Measurements from ENCODE around the gene DNAJC30.

- no peak for TF ChIP-seq CTCF (IDR thresholded peaks at IDR 0.05; ENCODE audit: poor library complexity, severe bottlenecking)
- TF ChIP-seq EZH2 (IDR thresholded peaks at IDR 0.05; ENCODE audit: borderline replicate concordance, insufficient read depth, low read length, poor library complexity, severe bottlenecking), result no peak
- TF ChIP-seq EP300 (conservative IDR thresholded peaks at IDR 0.05; ENCODE audit: poor library complexity, severe bottlenecking), result no peak
- TF ChIP-seq RAD21 (conservative IDR thresholded peaks at IDR 0.05), result no peak
- TF ChIP-seq POLR2AphosphoS5 (IDR thresholded peaks at IDR 0.05), result no peak
- no peak for TF ChIP-seq TAF1 (IDR thresholded peaks at IDR 0.05; ENCODE audit: low read depth)
Measured at GRCh38 chr7:73633323-73633722, 49.9 kb downstream of the DNAJC30 start.
